A549 (cell line): ENCODE results near the gene ZSCAN5A. TPM values are rescaled to one million over a fixed set of nuclear protein-coding genes. Genes with fewer than 3 reads are reported as not detected.

Source experiments
- ATAC-seq, 2 experiments: fragments of 200-7000 bp in 1 of 2; fragments of >200 bp in 1 of 2; cut with Nextera tagmentation in 1 of 2; cut with Tn5 transposase in 1 of 2; 3 replicates each; pipeline versions ENCODE4 v1.8.0 to v1.9.1; 2018 to 2020; ENCODE audit warnings: mild to moderate bottlenecking in 1 of 2, moderate library complexity in 1 of 2
- CTCF ChIA-PET: fragments of 300-600 bp; sonication (Branson Sonifier 250); formaldehyde crosslinking; extraction: SDS; loops from one replicate; lab custom pipeline; 2021; ENCODE audit warnings: antibody characterized with exemption, inconsistent platforms; lab: Yijun Ruan, JAX
- POLR2A ChIA-PET: fragments of 350-600 bp; formaldehyde crosslinking; extraction: SDS; loops from one replicate; lab custom pipeline; 2021; ENCODE audit warnings: antibody characterized with exemption, inconsistent platforms; lab: Yijun Ruan, JAX
- DNase-seq, 2 experiments: peaks; one replicate each; pipeline versions ENCODE4 v3.0.0 to v3.0.0-alpha.2; 2011 to 2016; ENCODE audit warnings: low read depth in 1 of 2, low spot score in 1 of 2
- FAIRE-seq: peaks from 2 replicates; lab custom pipeline; 2011; peaks lifted over from hg19 to GRCh38; lab: Jason Lieb, UNC
- H3K27ac ChIP-seq, 2 experiments: fragments of >200 bp; sonication (Bioruptor Twin); formaldehyde crosslinking; 3 replicates each; pipeline ENCODE4 v1.5.1; 2016 to 2017
- H3K4me1 ChIP-seq: fragments of >200 bp; sonication (Bioruptor Twin); formaldehyde crosslinking; 3 replicates; pipeline ENCODE4 v1.6.1; 2016
- H3K4me2 ChIP-seq: fragments of >200 bp; sonication (Bioruptor Twin); formaldehyde crosslinking; 3 replicates; pipeline ENCODE4 v1.6.1; 2016
- H3K4me3 ChIP-seq: fragments of >200 bp; sonication (Bioruptor Twin); formaldehyde crosslinking; 3 replicates; pipeline ENCODE4 v1.5.1; 2016
- H3K9me3 ChIP-seq: fragments of >200 bp; sonication (Bioruptor Twin); formaldehyde crosslinking; 3 replicates; pipeline ENCODE4 v1.6.1; 2016
- BHLHE40 ChIP-seq: IDR thresholded peaks from 2 replicates; pipeline ENCODE4 v1.6.1; 2012; ENCODE audit warnings: low read depth, low read length, inconsistent platforms
- CBX2 ChIP-seq: fragments of 200-600 bp; sonication (generic); IDR thresholded peaks from 2 replicates; pipeline ENCODE4 v1.6.1; 2016; ENCODE audit warnings: low read depth, mild to moderate bottlenecking, borderline replicate concordance
- CEBPB ChIP-seq, 2 experiments: fragments of >200 bp in 1 of 2; sonication (Bioruptor Twin) in 1 of 2; formaldehyde crosslinking in 1 of 2; IDR thresholded peaks; 2 replicates each; pipeline ENCODE4 v1.6.1; 2012 to 2016
- EHF ChIP-seq: fragments of 250-450 bp; sonication (Bioruptor Pico); IDR thresholded peaks from 2 replicates; pipeline ENCODE4 v1.5.0; 2020; ENCODE audit warnings: mild to moderate bottlenecking
- EHMT2 ChIP-seq: fragments of 200-600 bp; sonication (generic); IDR thresholded peaks from 2 replicates; pipeline ENCODE4 v1.6.1; 2016; ENCODE audit warnings: antibody characterized with exemption, low read depth, mild to moderate bottlenecking, moderate library complexity
- EP300 ChIP-seq, 2 experiments: fragments of >200 bp; sonication (Bioruptor Twin); formaldehyde crosslinking; IDR thresholded peaks; 2 replicates in 1 of 2; 3 replicates in 1 of 2; pipeline ENCODE4 v1.6.1; 2016 to 2017
- FOSL2 ChIP-seq, 2 experiments: fragments of 450-650 bp in 1 of 2; fragments of >200 bp in 1 of 2; sonication (Bioruptor Twin) in 1 of 2; formaldehyde crosslinking; IDR thresholded peaks; 2 replicates each; pipeline versions ENCODE4 v1.5.0 to v1.6.1; 2016 to 2020; ENCODE audit warnings: mild to moderate bottlenecking in 1 of 2, moderate library complexity in 1 of 2
- FOXS1 ChIP-seq: fragments of 250-450 bp; sonication (Bioruptor Pico); IDR thresholded peaks from 2 replicates; pipeline ENCODE4 v1.5.0; 2020; ENCODE audit warnings: mild to moderate bottlenecking, moderate library complexity
- GATA3 ChIP-seq: IDR thresholded peaks from 2 replicates; pipeline ENCODE4 v1.6.1; 2012; ENCODE audit warnings: borderline replicate concordance
- HDAC2 ChIP-seq: fragments of 200-600 bp; sonication (generic); IDR thresholded peaks from 2 replicates; pipeline ENCODE4 v1.6.1; 2016
- HOXA7 ChIP-seq: fragments of 250-450 bp; sonication (Bioruptor Pico); IDR thresholded peaks from 2 replicates; pipeline ENCODE4 v1.5.0; 2020; ENCODE audit warnings: mild to moderate bottlenecking, moderate library complexity
- HOXB5 ChIP-seq: fragments of 250-450 bp; sonication (Bioruptor Pico); IDR thresholded peaks from 2 replicates; pipeline ENCODE4 v1.5.0; 2020; ENCODE audit warnings: mild to moderate bottlenecking, moderate library complexity
- JUN ChIP-seq, 2 experiments: fragments of >200 bp; sonication (Bioruptor Twin); formaldehyde crosslinking; IDR thresholded peaks; 2 replicates in 1 of 2; 3 replicates in 1 of 2; pipeline ENCODE4 v1.6.1; 2016 to 2017
- JUNB ChIP-seq: fragments of >200 bp; sonication (Bioruptor Twin); formaldehyde crosslinking; IDR thresholded peaks from 2 replicates; pipeline ENCODE4 v1.6.1; 2016
- MAFK ChIP-seq: fragments of 450-650 bp; IDR thresholded peaks from 2 replicates; pipeline ENCODE4 v1.6.1; 2014; ENCODE audit not compliant: partially characterized antibody
- MAZ ChIP-seq: fragments of 150-350 bp; IDR thresholded peaks from 2 replicates; pipeline ENCODE4 v1.6.1; 2014; ENCODE audit warnings: antibody characterized with exemption, low read depth, low read length, borderline replicate concordance
- MYC ChIP-seq: IDR thresholded peaks from 2 replicates; pipeline ENCODE4 v1.6.1; 2012; ENCODE audit warnings: mild to moderate bottlenecking, inconsistent platforms, low read length, improper control_type of control experiment, borderline replicate concordance
- NFE2L2 ChIP-seq: fragments of 150-350 bp; conservative IDR thresholded peaks from 2 replicates; pipeline ENCODE4 v1.6.1; 2014; ENCODE audit warnings: low read length
- NPAS2 ChIP-seq: fragments of 250-450 bp; sonication (Bioruptor Pico); IDR thresholded peaks from 2 replicates; pipeline ENCODE4 v1.8.0; 2022; ENCODE audit warnings: mild to moderate bottlenecking, moderate library complexity, borderline replicate concordance
- PHF8 ChIP-seq: fragments of 200-600 bp; sonication (generic); IDR thresholded peaks from 2 replicates; pipeline ENCODE4 v1.6.1; 2016; ENCODE audit warnings: low read depth, mild to moderate bottlenecking, antibody characterized with exemption, moderate library complexity, borderline replicate concordance
- POLR2A ChIP-seq: IDR thresholded peaks from 2 replicates; pipeline ENCODE4 v1.6.1; 2012; ENCODE audit warnings: mild to moderate bottlenecking, low read length
- RAD21 ChIP-seq, 2 experiments: fragments of >200 bp in 1 of 2; sonication (Bioruptor Twin) in 1 of 2; formaldehyde crosslinking in 1 of 2; IDR thresholded peaks in 1 of 2; conservative IDR thresholded peaks in 1 of 2; 2 replicates in 1 of 2; 3 replicates in 1 of 2; pipeline ENCODE4 v1.6.1; 2012 to 2018; ENCODE audit warnings: inconsistent platforms in 1 of 2
- RARB ChIP-seq: fragments of 250-450 bp; sonication (Bioruptor Pico); IDR thresholded peaks from 2 replicates; pipeline ENCODE4 v1.8.0; 2021; ENCODE audit warnings: mild to moderate bottlenecking, moderate library complexity
- SMC3 ChIP-seq: fragments of >200 bp; sonication (Bioruptor Twin); formaldehyde crosslinking; IDR thresholded peaks from 3 replicates; pipeline ENCODE4 v1.6.1; 2018; ENCODE audit warnings: inconsistent platforms
- TFCP2L1 ChIP-seq: fragments of 250-450 bp; sonication (Bioruptor Pico); IDR thresholded peaks from 2 replicates; pipeline ENCODE4 v1.5.0; 2021; ENCODE audit warnings: mild to moderate bottlenecking
- ZSCAN20 ChIP-seq: fragments of 250-450 bp; sonication (Bioruptor Pico); IDR thresholded peaks from 2 replicates; pipeline ENCODE4 v1.8.0; 2022; ENCODE audit warnings: mild to moderate bottlenecking, moderate library complexity
- WGBS: methylation state at CpG from one replicate; pipeline ENCODE4 v1.1.6; 2017; ENCODE audit errors: missing lambda C conversion rate; 5-methylcytosine and 5-hydroxymethylcytosine counted together
- polyA plus RNA-seq, 4 experiments: library from polyadenylated mRNA; depleted of rRNA in 3 of 4; stranded (reverse); fragments of >200 nt; fragmentation: RNase III in 1 of 4; extraction: RNeasy Plus Mini Kit Qiagen cat#74134 plus additional on column Dnase treatment in 1 of 4; gene quantifications; 2 replicates in 3 of 4; 3 replicates in 1 of 4; pipeline ENCODE4 v1.2.3, GENCODE V29; 2011 to 2017
- TF ChIP-seq, protein P1 (sequence below): fragments of 200-600 bp; sonication (generic); IDR thresholded peaks from 2 replicates; pipeline ENCODE4 v1.6.1; 2016; ENCODE audit warnings: antibody characterized with exemption, mild to moderate bottlenecking, moderate library complexity
- TF ChIP-seq, protein P2 (sequence below): fragments of 450-650 bp; IDR thresholded peaks from 2 replicates; pipeline ENCODE4 v1.6.1; 2014; ENCODE audit warnings: antibody characterized with exemption
- TF ChIP-seq, protein P3 (sequence below): IDR thresholded peaks from 2 replicates; pipeline ENCODE4 v1.6.1; 2012

Gene ZSCAN5A
- polyA plus RNA-seq, 2 of the 4 experiments (the other 2 are of a cell fraction): 10.8 to 13.3 TPM

DNA sequence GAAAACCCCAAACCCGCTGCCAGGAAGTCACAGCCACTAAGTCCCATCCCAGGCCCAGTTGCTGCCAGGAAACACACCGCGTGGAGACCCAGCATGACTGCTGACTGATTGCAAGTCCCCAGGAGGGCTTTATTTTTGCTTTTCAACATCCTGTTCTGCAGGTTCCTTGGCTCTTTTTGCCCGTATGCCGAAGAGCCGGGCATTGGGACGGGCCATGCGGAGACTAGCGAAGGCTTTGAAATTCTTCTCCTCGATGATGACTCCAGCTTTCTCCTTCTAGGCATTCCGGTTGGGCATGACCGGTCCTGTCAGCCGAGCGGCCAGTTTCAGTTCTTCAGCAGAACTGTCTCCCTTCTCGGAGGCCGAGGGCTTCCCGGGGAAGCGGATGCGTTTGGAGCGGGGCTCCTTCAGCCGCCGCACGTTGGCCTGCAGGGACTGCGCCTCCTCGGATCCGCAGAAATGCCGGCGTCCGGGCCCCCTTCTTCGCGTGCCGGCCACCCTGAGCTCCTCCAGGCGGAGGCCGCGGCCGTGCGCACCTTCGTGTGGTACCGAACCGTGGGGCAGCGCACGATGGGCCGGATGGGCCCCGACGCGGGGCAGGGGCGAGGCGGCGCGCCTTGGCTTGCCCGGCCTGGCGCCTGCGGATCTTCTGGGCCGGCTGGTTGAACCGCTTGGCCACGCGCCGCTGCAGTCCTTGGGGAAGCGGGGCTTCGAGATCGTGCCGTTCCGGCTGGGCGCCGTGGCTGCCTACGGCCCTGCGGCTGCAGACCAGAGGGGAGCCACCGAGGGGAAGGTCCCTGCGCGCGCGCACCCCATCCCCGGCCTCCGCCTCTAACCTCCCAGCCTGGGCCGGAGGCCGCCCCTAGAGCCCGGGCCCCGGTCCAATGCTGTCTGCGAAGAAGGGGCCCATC lies 97.3 kb downstream of the ZSCAN5A start:
- POLR2A ChIA-PET: no interaction called here

DNA sequence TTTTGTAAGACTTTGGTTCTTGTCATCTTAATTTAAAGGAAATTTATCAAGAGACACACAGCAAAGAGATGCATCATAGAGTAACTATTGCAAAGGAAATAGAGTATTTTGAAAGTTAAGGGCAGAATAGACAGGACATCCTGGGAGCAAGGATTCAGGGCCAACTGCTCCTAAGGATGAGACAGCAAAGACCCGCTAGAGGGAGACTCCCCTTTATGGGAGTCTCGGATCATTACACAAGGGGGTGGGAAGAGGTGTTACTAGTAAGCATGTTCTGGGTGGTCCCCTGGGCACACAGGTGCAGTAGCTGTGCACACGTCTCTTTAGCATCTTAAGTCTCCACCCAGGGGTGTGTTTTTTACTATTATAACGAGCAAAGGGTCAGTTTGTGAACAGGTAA lies 102.9 kb downstream of the ZSCAN5A start:
- peak in 1 of 2 experiments; percentile 63; a peak in 3 of 6 replicates for ATAC-seq

More for the DNA sequence above, 97.3 kb downstream of the ZSCAN5A start:
- 81% methylated on average over 69 of the region's 79 CpGs for whole genome bisulfite sequencing
- ATAC-seq: no peak; a peak in 1 of 6 replicates
- CTCF ChIA-PET: interaction anchor here (0.6 kb wide), 1 partner anchor 132 kb away, joined by 4 read pairs; no protein-coding TSS in a partner anchor
- TF ChIP-seq JUNB: no peak
- TF ChIP-seq BHLHE40: no peak
- no peak for TF ChIP-seq RAD21 (conservative IDR thresholded peaks at IDR 0.05 in 1 of 2, IDR thresholded peaks at IDR 0.05 in 1 of 2)
- no peak for TF ChIP-seq EHF (CRISPR knock-in tag)
- no peak for TF ChIP-seq NPAS2 (CRISPR knock-in tag)
- TF ChIP-seq ZSCAN20 (CRISPR knock-in tag): no peak
- no peak for TF ChIP-seq JUN (IDR thresholded peaks at IDR 0.05)
- no peak for TF ChIP-seq HOXA7 (CRISPR knock-in tag)
- no peak for TF ChIP-seq EHMT2
- TF ChIP-seq, protein P1, sequence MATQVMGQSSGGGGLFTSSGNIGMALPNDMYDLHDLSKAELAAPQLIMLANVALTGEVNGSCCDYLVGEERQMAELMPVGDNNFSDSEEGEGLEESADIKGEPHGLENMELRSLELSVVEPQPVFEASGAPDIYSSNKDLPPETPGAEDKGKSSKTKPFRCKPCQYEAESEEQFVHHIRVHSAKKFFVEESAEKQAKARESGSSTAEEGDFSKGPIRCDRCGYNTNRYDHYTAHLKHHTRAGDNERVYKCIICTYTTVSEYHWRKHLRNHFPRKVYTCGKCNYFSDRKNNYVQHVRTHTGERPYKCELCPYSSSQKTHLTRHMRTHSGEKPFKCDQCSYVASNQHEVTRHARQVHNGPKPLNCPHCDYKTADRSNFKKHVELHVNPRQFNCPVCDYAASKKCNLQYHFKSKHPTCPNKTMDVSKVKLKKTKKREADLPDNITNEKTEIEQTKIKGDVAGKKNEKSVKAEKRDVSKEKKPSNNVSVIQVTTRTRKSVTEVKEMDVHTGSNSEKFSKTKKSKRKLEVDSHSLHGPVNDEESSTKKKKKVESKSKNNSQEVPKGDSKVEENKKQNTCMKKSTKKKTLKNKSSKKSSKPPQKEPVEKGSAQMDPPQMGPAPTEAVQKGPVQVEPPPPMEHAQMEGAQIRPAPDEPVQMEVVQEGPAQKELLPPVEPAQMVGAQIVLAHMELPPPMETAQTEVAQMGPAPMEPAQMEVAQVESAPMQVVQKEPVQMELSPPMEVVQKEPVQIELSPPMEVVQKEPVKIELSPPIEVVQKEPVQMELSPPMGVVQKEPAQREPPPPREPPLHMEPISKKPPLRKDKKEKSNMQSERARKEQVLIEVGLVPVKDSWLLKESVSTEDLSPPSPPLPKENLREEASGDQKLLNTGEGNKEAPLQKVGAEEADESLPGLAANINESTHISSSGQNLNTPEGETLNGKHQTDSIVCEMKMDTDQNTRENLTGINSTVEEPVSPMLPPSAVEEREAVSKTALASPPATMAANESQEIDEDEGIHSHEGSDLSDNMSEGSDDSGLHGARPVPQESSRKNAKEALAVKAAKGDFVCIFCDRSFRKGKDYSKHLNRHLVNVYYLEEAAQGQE: no peak
- TF ChIP-seq MAFK: no peak
- TF ChIP-seq GATA3: no peak
- no peak for TF ChIP-seq HOXB5 (CRISPR knock-in tag)
- TF ChIP-seq MYC: no peak
- no peak for TF ChIP-seq CEBPB (IDR thresholded peaks at IDR 0.05)
- TF ChIP-seq PHF8: no peak
- no peak for TF ChIP-seq NFE2L2
- DNase-seq: no peak
- H3K27ac ChIP-seq: no peak overlapping the region
- H3K4me2 ChIP-seq: no peak overlapping the region
- peaks cover 11% of the 10 kb centered on the region; the same call in 1 of the 3 replicates for H3K9me3 ChIP-seq
- no peak overlapping the region for H3K4me3 ChIP-seq
- no peaks in the 10 kb centered on the region for H3K4me1 ChIP-seq
- FAIRE-seq: no peak

More for the DNA sequence above, 102.9 kb downstream of the ZSCAN5A start:
- ChIA-PET POLR2A (no interaction called here), CTCF (interaction anchor here (0.6 to 1.2 kb wide), 2 partner anchors 41 to 225 kb away, joined by 3 read pairs; no protein-coding TSS in a partner anchor)
- WGBS: 6% methylated on average over 4 of the region's 4 CpGs
- DNase-seq (no peak), FAIRE-seq (no peak)
- H3K9me3 ChIP-seq: peaks cover 10% of the 10 kb centered on the region; the same call in 2 of the 3 replicates
- no peaks in the 10 kb centered on the region for H3K4me1 ChIP-seq
- no peak overlapping the region for H3K27ac ChIP-seq
- TF ChIP-seq CBX2: no peak
- no peak for TF ChIP-seq MAZ
- TF ChIP-seq JUN (IDR thresholded peaks at IDR 0.05): no peak
- no peak for TF ChIP-seq BHLHE40
- no peak for TF ChIP-seq EHF (CRISPR knock-in tag)
- TF ChIP-seq, protein P1: no peak
- TF ChIP-seq HOXB5 (CRISPR knock-in tag): no peak
- no peak for TF ChIP-seq POLR2A
- TF ChIP-seq FOSL2 (IDR thresholded peaks at IDR 0.05): no peak
- no peak for TF ChIP-seq FOSL2 (CRISPR knock-in tag; IDR thresholded peaks at IDR 0.05)
- TF ChIP-seq, protein P2, sequence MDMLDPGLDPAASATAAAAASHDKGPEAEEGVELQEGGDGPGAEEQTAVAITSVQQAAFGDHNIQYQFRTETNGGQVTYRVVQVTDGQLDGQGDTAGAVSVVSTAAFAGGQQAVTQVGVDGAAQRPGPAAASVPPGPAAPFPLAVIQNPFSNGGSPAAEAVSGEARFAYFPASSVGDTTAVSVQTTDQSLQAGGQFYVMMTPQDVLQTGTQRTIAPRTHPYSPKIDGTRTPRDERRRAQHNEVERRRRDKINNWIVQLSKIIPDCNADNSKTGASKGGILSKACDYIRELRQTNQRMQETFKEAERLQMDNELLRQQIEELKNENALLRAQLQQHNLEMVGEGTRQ: no peak
- no peak for TF ChIP-seq EP300 (IDR thresholded peaks at IDR 0.05)
- TF ChIP-seq NFE2L2: no peak
- TF ChIP-seq TFCP2L1 (CRISPR knock-in tag): no peak
- no peak for TF ChIP-seq FOXS1
- TF ChIP-seq ZSCAN20 (CRISPR knock-in tag): no peak
- TF ChIP-seq, protein P3, sequence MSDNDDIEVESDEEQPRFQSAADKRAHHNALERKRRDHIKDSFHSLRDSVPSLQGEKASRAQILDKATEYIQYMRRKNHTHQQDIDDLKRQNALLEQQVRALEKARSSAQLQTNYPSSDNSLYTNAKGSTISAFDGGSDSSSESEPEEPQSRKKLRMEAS: no peak
- no peak for TF ChIP-seq SMC3
- no peak for TF ChIP-seq HDAC2
- no peak for TF ChIP-seq MAFK
- TF ChIP-seq RARB (CRISPR knock-in tag): no peak
- no peak overlapping the region for H3K4me2 ChIP-seq
- no peak overlapping the region for H3K4me3 ChIP-seq
